Measurements from ENCODE around the gene HNF1B. TPM values are rescaled to one million over a fixed set of nuclear protein-coding genes. Genes with fewer than 3 reads are reported as not detected.

HNF1B gene
- total RNA-seq, 1 donor from 2014 or later = 0.13 TPM

DNA sequence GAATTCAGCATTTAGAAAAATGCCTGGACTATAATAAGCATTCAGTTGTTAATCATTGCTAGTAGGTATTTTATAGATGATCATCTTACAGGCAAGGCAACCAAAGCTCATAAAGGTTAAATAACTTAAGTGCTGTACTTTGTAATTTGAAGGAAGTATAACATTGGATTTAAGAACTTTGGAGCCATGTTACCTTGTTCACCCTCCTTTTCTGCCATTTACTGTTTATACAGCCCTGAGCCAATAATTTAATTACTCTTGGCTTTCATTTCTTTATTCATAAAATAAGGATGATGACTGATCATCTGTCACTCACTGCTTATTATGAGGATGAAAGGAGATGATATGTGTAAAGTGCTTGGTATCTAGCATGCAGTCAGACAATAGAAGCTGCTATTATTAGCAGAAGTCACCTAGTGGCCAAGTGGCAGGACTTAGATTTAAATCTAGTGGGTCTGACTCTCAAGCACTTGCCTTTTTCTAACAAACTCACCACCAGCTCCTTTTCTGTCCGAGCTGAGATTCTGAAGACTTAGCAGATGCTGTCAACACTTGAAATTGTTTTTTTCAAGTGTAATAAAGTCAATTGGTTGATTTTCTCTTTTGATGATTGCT, 83.4 kb downstream of the HNF1B start:
- H3K4me1 Mint-ChIP-seq (ENCODE audit: unreplicated experiment) = no peaks in the 10 kb centered on the region
- H3K27me3 Mint-ChIP-seq (ENCODE audit: unreplicated experiment) = no peaks in the 10 kb centered on the region
- no peaks in the 10 kb centered on the region for H3K36me3 Mint-ChIP-seq (ENCODE audit: low read depth, unreplicated experiment)
- no peak for DNase-seq (ENCODE audit: low spot score)
- TF ChIP-seq, protein P1, sequence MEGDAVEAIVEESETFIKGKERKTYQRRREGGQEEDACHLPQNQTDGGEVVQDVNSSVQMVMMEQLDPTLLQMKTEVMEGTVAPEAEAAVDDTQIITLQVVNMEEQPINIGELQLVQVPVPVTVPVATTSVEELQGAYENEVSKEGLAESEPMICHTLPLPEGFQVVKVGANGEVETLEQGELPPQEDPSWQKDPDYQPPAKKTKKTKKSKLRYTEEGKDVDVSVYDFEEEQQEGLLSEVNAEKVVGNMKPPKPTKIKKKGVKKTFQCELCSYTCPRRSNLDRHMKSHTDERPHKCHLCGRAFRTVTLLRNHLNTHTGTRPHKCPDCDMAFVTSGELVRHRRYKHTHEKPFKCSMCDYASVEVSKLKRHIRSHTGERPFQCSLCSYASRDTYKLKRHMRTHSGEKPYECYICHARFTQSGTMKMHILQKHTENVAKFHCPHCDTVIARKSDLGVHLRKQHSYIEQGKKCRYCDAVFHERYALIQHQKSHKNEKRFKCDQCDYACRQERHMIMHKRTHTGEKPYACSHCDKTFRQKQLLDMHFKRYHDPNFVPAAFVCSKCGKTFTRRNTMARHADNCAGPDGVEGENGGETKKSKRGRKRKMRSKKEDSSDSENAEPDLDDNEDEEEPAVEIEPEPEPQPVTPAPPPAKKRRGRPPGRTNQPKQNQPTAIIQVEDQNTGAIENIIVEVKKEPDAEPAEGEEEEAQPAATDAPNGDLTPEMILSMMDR (IDR thresholded peaks at IDR 0.05; ENCODE audit: unreplicated experiment) = no peak
- H3K9me3 Mint-ChIP-seq (ENCODE audit: unreplicated experiment) = no peaks in the 10 kb centered on the region
- no peak overlapping the region for H3K27ac Mint-ChIP-seq (ENCODE audit: unreplicated experiment)
- H3K4me3 Mint-ChIP-seq (ENCODE audit: unreplicated experiment) = no peak overlapping the region

DNA sequence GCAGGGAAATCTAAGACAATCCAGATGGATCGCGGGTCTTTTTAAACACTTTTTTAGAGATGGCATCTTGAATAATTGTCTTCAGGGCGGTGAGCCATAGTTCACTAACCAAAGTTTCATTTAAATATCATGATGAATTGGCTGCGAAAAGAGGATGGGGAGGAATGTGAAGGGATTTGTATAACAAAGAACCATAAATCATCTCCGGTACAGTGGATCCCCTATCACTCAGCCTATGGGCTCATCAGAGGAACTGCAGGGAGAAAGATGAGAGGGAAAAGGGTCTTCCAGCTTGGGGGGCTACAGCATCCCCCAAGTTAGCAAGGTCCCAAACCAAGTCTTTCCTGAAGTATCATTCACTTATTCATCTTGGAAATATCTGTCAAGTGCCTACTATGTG, 84.9 kb downstream of the HNF1B start:
- Mint-ChIP-seq H3K9me3 (ENCODE audit: unreplicated experiment) (no peaks in the 10 kb centered on the region), H3K4me1 (ENCODE audit: unreplicated experiment) (no peaks in the 10 kb centered on the region), H3K4me3 (ENCODE audit: unreplicated experiment) (no peak overlapping the region), H3K27ac (ENCODE audit: unreplicated experiment) (no peak overlapping the region), H3K36me3 (ENCODE audit: low read depth, unreplicated experiment) (no peaks in the 10 kb centered on the region), H3K27me3 (ENCODE audit: unreplicated experiment) (no peaks in the 10 kb centered on the region)
- no peak for DNase-seq (ENCODE audit: low spot score)
- TF ChIP-seq, protein P1 (IDR thresholded peaks at IDR 0.05; ENCODE audit: unreplicated experiment) = no peak

DNA sequence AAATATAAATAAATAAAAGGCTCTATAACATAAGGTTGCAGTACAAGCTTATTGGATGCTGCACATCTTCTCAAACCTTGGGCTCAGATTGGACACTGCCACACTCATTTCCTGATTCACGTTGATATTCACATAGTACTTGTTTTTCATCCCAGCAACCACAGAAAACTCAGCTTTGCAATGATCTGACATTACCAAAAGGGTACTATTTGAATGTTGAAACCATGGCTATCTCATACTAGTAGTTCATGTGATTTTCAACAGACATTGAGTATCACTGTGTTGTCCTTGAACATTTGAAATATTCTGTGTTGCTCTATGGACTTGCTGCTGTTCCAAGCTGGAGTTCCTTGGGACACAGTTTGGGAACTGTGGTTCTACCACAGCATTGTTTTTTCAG, 87.7 kb downstream of the HNF1B start:
- Mint-ChIP-seq H3K9me3 (ENCODE audit: unreplicated experiment) (no peaks in the 10 kb centered on the region), H3K4me3 (ENCODE audit: unreplicated experiment) (no peak overlapping the region), H3K27me3 (ENCODE audit: unreplicated experiment) (no peaks in the 10 kb centered on the region), H3K4me1 (ENCODE audit: unreplicated experiment) (no peaks in the 10 kb centered on the region), H3K27ac (ENCODE audit: unreplicated experiment) (no peak overlapping the region), H3K36me3 (ENCODE audit: low read depth, unreplicated experiment) (no peaks in the 10 kb centered on the region)
- no peak for DNase-seq (ENCODE audit: low spot score)
- TF ChIP-seq, protein P1 (IDR thresholded peaks at IDR 0.05; ENCODE audit: unreplicated experiment) = no peak

DNA sequence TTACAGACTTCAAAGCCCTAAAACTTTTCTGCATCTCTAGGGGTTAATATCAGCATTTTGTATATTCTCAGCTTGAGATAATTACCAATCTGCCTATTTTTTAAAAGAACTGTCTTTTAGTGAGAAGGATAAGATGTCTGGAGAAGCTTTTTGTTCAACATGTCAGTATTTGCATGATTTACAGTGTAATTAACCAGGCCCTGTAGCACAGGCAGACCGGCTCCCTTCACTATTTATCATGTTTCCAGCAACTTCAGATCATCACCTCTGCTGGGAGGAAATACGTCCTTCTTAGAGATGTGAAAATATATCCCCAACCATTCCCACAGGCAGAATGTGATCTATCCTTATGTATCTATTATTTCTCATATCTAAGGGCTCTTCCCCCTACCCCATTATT, 93.0 kb downstream of the HNF1B start:
- H3K4me3 Mint-ChIP-seq (ENCODE audit: unreplicated experiment) = no peak overlapping the region
- no peaks in the 10 kb centered on the region for H3K9me3 Mint-ChIP-seq (ENCODE audit: unreplicated experiment)
- DNase-seq (ENCODE audit: low spot score) = no peak
- H3K27ac Mint-ChIP-seq (ENCODE audit: unreplicated experiment) = no peak overlapping the region
- peaks cover 1% of the 10 kb centered on the region for H3K27me3 Mint-ChIP-seq (ENCODE audit: unreplicated experiment)
- TF ChIP-seq, protein P1 (IDR thresholded peaks at IDR 0.05; ENCODE audit: unreplicated experiment) = no peak
- H3K36me3 Mint-ChIP-seq (ENCODE audit: low read depth, unreplicated experiment) = no peaks in the 10 kb centered on the region
- H3K4me1 Mint-ChIP-seq (ENCODE audit: unreplicated experiment) = peaks cover 13% of the 10 kb centered on the region

DNA sequence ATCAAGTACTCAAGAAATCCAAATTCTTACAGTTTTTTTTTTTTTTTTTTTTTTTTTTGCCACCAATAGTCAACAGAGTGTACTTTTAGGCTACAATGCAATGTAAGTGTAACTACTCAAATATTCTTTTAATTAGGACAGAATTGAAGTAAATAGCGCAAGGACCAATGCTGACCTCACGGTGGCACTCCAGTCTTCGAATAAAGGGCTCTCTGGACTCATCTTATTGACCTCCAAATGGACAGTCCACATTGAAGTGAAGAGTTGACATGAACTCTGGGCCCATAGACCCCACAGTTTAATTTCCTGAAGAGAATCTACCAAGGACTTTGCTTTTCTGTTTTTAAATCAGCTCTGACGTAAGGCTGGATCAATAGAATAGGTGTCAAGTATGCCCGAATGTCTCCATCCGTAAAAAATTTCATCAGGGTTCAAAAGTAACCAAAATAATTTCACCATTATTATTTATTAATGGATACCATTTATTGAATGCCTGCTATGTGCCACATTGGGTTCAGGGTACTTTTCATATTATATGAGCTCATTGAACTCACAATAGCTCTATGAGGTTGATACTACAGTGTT, 94.3 kb downstream of the HNF1B start:
- TF ChIP-seq, protein P1 (IDR thresholded peaks at IDR 0.05; ENCODE audit: unreplicated experiment) = peak; percentile 27
- H3K36me3 Mint-ChIP-seq (ENCODE audit: low read depth, unreplicated experiment) = no peaks in the 10 kb centered on the region
- no peaks in the 10 kb centered on the region for H3K9me3 Mint-ChIP-seq (ENCODE audit: unreplicated experiment)

More for the DNA sequence above, 94.3 kb downstream of the HNF1B start:
- Mint-ChIP-seq H3K4me3 (ENCODE audit: unreplicated experiment) (no peak overlapping the region), H3K27ac (ENCODE audit: unreplicated experiment) (no peak overlapping the region), H3K4me1 (ENCODE audit: unreplicated experiment) (peaks cover 13% of the 10 kb centered on the region), H3K27me3 (ENCODE audit: unreplicated experiment) (peaks cover 4% of the 10 kb centered on the region)
- peak; percentile 43 for DNase-seq (ENCODE audit: low spot score)

Data from endothelial cell (in vitro differentiated cells).